ENCODE data around the gene JAG1.

Gene JAG1

GRCh38 chr20:10673842-10674683 is at the start of gene JAG1:
TSS of gene JAG1 (minus strand) at chr20:10673999. CDS start at chr20:10673530, 469 bp downstream.
- peaks cover 7 to 50% (median 37%) of the 10 kb centered on the region in 5 donors for H3K4me1 ChIP-seq (ENCODE audit: control insufficient read depth in 5 of 5, insufficient read depth in 5 of 5, low read length in 5 of 5)

GRCh38 chr20:10721976-10722375 is 48.2 kb upstream of the JAG1 start:
- Histone ChIP-seq H3K9me3 (ENCODE audit: control insufficient read depth in 5 of 5, low read length in 5 of 5) (no peaks in the 10 kb centered on the region), H3K36me3 (ENCODE audit: control insufficient read depth in 5 of 5, insufficient read depth in 5 of 5, low read length in 5 of 5) (no peaks in the 10 kb centered on the region), H3K27me3 (ENCODE audit: control insufficient read depth in 5 of 5, insufficient read depth in 4 of 5, low read length in 5 of 5) (no peaks in the 10 kb centered on the region), H3K27ac (ENCODE audit: low read depth, low read length) (no peak overlapping the region), H3K4me3 (ENCODE audit: low read depth in 1 of 5, low read length in 5 of 5) (no peak overlapping the region), H3K9ac (ENCODE audit: low read length in 5 of 5) (no peak overlapping the region), H3K4me1 (ENCODE audit: control insufficient read depth in 5 of 5, insufficient read depth in 5 of 5, low read length in 5 of 5) (peaks cover 2 to 22% (median 18%) of the 10 kb centered on the region in 5 donors)

More at GRCh38 chr20:10673842-10674683, at the start of gene JAG1:
- peak within 1 kb of the TSS; percentile 93 for H3K27ac ChIP-seq (ENCODE audit: low read depth, low read length)
- peak within 1 kb of the TSS in 4 of 5 donors; percentile 82 to 92 (median 88) for H3K9ac ChIP-seq (ENCODE audit: low read length in 5 of 5)
- peaks cover 0 to 1% (median under 1%) of the 10 kb centered on the region in 5 donors for H3K36me3 ChIP-seq (ENCODE audit: control insufficient read depth in 5 of 5, insufficient read depth in 5 of 5, low read length in 5 of 5)
- peak within 1 kb of the TSS; percentile 74 to 96 (median 94) for H3K4me3 ChIP-seq (ENCODE audit: low read depth in 1 of 5, low read length in 5 of 5)
- H3K27me3 ChIP-seq (ENCODE audit: control insufficient read depth in 5 of 5, insufficient read depth in 4 of 5, low read length in 5 of 5): no peaks in the 10 kb centered on the region
- H3K9me3 ChIP-seq (ENCODE audit: control insufficient read depth in 5 of 5, low read length in 5 of 5): no peaks in the 10 kb centered on the region

GRCh38 chr20:10721137-10721896 is 47.5 kb upstream of the JAG1 start:
- Histone ChIP-seq H3K9ac (ENCODE audit: low read length in 5 of 5) (no peak overlapping the region), H3K27ac (ENCODE audit: low read depth, low read length) (no peak overlapping the region), H3K36me3 (ENCODE audit: control insufficient read depth in 5 of 5, insufficient read depth in 5 of 5, low read length in 5 of 5) (no peaks in the 10 kb centered on the region), H3K27me3 (ENCODE audit: control insufficient read depth in 5 of 5, insufficient read depth in 4 of 5, low read length in 5 of 5) (no peaks in the 10 kb centered on the region), H3K9me3 (ENCODE audit: control insufficient read depth in 5 of 5, low read length in 5 of 5) (no peaks in the 10 kb centered on the region), H3K4me1 (ENCODE audit: control insufficient read depth in 5 of 5, insufficient read depth in 5 of 5, low read length in 5 of 5) (peaks cover 2 to 27% (median 23%) of the 10 kb centered on the region in 5 donors), H3K4me3 (ENCODE audit: low read depth in 1 of 5, low read length in 5 of 5) (no peak overlapping the region)

GRCh38 chr20:10720565-10720964 is 46.8 kb upstream of the JAG1 start:
- Histone ChIP-seq H3K9me3 (ENCODE audit: control insufficient read depth in 5 of 5, low read length in 5 of 5) (no peaks in the 10 kb centered on the region), H3K27ac (ENCODE audit: low read depth, low read length) (no peak overlapping the region), H3K27me3 (ENCODE audit: control insufficient read depth in 5 of 5, insufficient read depth in 4 of 5, low read length in 5 of 5) (no peaks in the 10 kb centered on the region), H3K4me1 (ENCODE audit: control insufficient read depth in 5 of 5, insufficient read depth in 5 of 5, low read length in 5 of 5) (peaks cover 2 to 28% (median 23%) of the 10 kb centered on the region in 5 donors), H3K4me3 (ENCODE audit: low read depth in 1 of 5, low read length in 5 of 5) (no peak overlapping the region), H3K36me3 (ENCODE audit: control insufficient read depth in 5 of 5, insufficient read depth in 5 of 5, low read length in 5 of 5) (no peaks in the 10 kb centered on the region), H3K9ac (ENCODE audit: low read length in 5 of 5) (no peak overlapping the region)

GRCh38 chr20:10719740-10720385 is 46.1 kb upstream of the JAG1 start:
- Histone ChIP-seq H3K36me3 (ENCODE audit: control insufficient read depth in 5 of 5, insufficient read depth in 5 of 5, low read length in 5 of 5) (no peaks in the 10 kb centered on the region), H3K9me3 (ENCODE audit: control insufficient read depth in 5 of 5, low read length in 5 of 5) (no peaks in the 10 kb centered on the region), H3K27ac (ENCODE audit: low read depth, low read length) (no peak overlapping the region), H3K27me3 (ENCODE audit: control insufficient read depth in 5 of 5, insufficient read depth in 4 of 5, low read length in 5 of 5) (no peaks in the 10 kb centered on the region), H3K4me3 (ENCODE audit: low read depth in 1 of 5, low read length in 5 of 5) (no peak overlapping the region), H3K4me1 (ENCODE audit: control insufficient read depth in 5 of 5, insufficient read depth in 5 of 5, low read length in 5 of 5) (peaks cover 2 to 28% (median 23%) of the 10 kb centered on the region in 5 donors), H3K9ac (ENCODE audit: low read length in 5 of 5) (no peak overlapping the region)

- Histone ChIP-seq H3K27me3 (ENCODE audit: control insufficient read depth in 5 of 5, insufficient read depth in 4 of 5, low read length in 5 of 5) (no peaks in the 10 kb centered on the region), H3K27ac (ENCODE audit: low read depth, low read length) (no peak overlapping the region), H3K9ac (ENCODE audit: low read length in 5 of 5) (no peak overlapping the region), H3K4me1 (ENCODE audit: control insufficient read depth in 5 of 5, insufficient read depth in 5 of 5, low read length in 5 of 5) (peaks cover 2 to 29% (median 22%) of the 10 kb centered on the region in 5 donors), H3K9me3 (ENCODE audit: control insufficient read depth in 5 of 5, low read length in 5 of 5) (no peaks in the 10 kb centered on the region), H3K36me3 (ENCODE audit: control insufficient read depth in 5 of 5, insufficient read depth in 5 of 5, low read length in 5 of 5) (no peaks in the 10 kb centered on the region), H3K4me3 (ENCODE audit: low read depth in 1 of 5, low read length in 5 of 5) (no peak overlapping the region)
Measured at GRCh38 chr20:10718661-10719060, 44.9 kb upstream of the JAG1 start.

GRCh38 chr20:10716855-10717254 is 43.1 kb upstream of the JAG1 start:
- Histone ChIP-seq H3K4me3 (ENCODE audit: low read depth in 1 of 5, low read length in 5 of 5) (no peak overlapping the region), H3K9ac (ENCODE audit: low read length in 5 of 5) (no peak overlapping the region), H3K27ac (ENCODE audit: low read depth, low read length) (no peak overlapping the region), H3K9me3 (ENCODE audit: control insufficient read depth in 5 of 5, low read length in 5 of 5) (no peaks in the 10 kb centered on the region), H3K4me1 (ENCODE audit: control insufficient read depth in 5 of 5, insufficient read depth in 5 of 5, low read length in 5 of 5) (peaks cover 6 to 38% (median 27%) of the 10 kb centered on the region in 5 donors), H3K27me3 (ENCODE audit: control insufficient read depth in 5 of 5, insufficient read depth in 4 of 5, low read length in 5 of 5) (no peaks in the 10 kb centered on the region), H3K36me3 (ENCODE audit: control insufficient read depth in 5 of 5, insufficient read depth in 5 of 5, low read length in 5 of 5) (no peaks in the 10 kb centered on the region)

- Histone ChIP-seq H3K27ac (ENCODE audit: low read depth, low read length) (no peak overlapping the region), H3K4me1 (ENCODE audit: control insufficient read depth in 5 of 5, insufficient read depth in 5 of 5, low read length in 5 of 5) (peaks cover 4 to 21% (median 12%) of the 10 kb centered on the region in 5 donors)
Measured at GRCh38 chr20:10715035-10715434, 41.2 kb upstream of the JAG1 start.

GRCh38 chr20:10714236-10714975 is 40.6 kb upstream of the JAG1 start:
- Histone ChIP-seq H3K9me3 (ENCODE audit: control insufficient read depth in 5 of 5, low read length in 5 of 5) (no peaks in the 10 kb centered on the region), H3K9ac (ENCODE audit: low read length in 5 of 5) (no peak overlapping the region), H3K4me1 (ENCODE audit: control insufficient read depth in 5 of 5, insufficient read depth in 5 of 5, low read length in 5 of 5) (peaks cover 4 to 21% (median 12%) of the 10 kb centered on the region in 5 donors), H3K27me3 (ENCODE audit: control insufficient read depth in 5 of 5, insufficient read depth in 4 of 5, low read length in 5 of 5) (no peaks in the 10 kb centered on the region), H3K27ac (ENCODE audit: low read depth, low read length) (no peak overlapping the region), H3K4me3 (ENCODE audit: low read depth in 1 of 5, low read length in 5 of 5) (no peak overlapping the region), H3K36me3 (ENCODE audit: control insufficient read depth in 5 of 5, insufficient read depth in 5 of 5, low read length in 5 of 5) (no peaks in the 10 kb centered on the region)

More at GRCh38 chr20:10715035-10715434, 41.2 kb upstream of the JAG1 start:
- Histone ChIP-seq H3K9me3 (ENCODE audit: control insufficient read depth in 5 of 5, low read length in 5 of 5) (no peaks in the 10 kb centered on the region), H3K4me3 (ENCODE audit: low read depth in 1 of 5, low read length in 5 of 5) (no peak overlapping the region), H3K9ac (ENCODE audit: low read length in 5 of 5) (no peak overlapping the region), H3K27me3 (ENCODE audit: control insufficient read depth in 5 of 5, insufficient read depth in 4 of 5, low read length in 5 of 5) (no peaks in the 10 kb centered on the region), H3K36me3 (ENCODE audit: control insufficient read depth in 5 of 5, insufficient read depth in 5 of 5, low read length in 5 of 5) (no peaks in the 10 kb centered on the region)

Measured in subcutaneous abdominal adipose tissue (tissue), 5 donors.